H1 (cell line): ENCODE results near the gene PTCH2. TPM values are rescaled to one million over a fixed set of nuclear protein-coding genes. Genes with fewer than 3 reads are reported as not detected.
A peak's percentile ranks its signal among the peaks of the same experiment; 100 is the strongest.

Experiments used
- ATF3 ChIP-seq: IDR thresholded peaks from 2 replicates; pipeline ENCODE4 v1.6.1; 2011; ENCODE audit warnings: low read depth, mild to moderate bottlenecking, low read length; ENCODE audit not compliant: insufficient read depth
- BACH1 ChIP-seq: IDR thresholded peaks from 2 replicates; pipeline ENCODE4 v1.6.1; 2012; ENCODE audit warnings: low read length, improper control_type of control experiment
- CTCF ChIP-seq, 3 experiments: IDR thresholded peaks; 1 replicate in 2 of 3; 2 replicates in 1 of 3; pipeline versions ENCODE4 v1.5.1 to v1.6.1; 2011; ENCODE audit warnings: low read length in 3 of 3, mild to moderate bottlenecking in 3 of 3, inconsistent platforms in 2 of 3, low read depth in 1 of 3, moderate library complexity in 1 of 3; ENCODE audit not compliant: insufficient read depth in 1 of 3; ENCODE audit errors: control extremely low read depth in 1 of 3
- E2F6 ChIP-seq: IDR thresholded peaks from 2 replicates; pipeline ENCODE4 v1.6.1; 2012; ENCODE audit warnings: inconsistent platforms
- EP300 ChIP-seq, 2 experiments: IDR thresholded peaks; 1 replicate in 1 of 2; 2 replicates in 1 of 2; pipeline ENCODE4 v1.6.1; 2011 to 2012; ENCODE audit warnings: low read depth in 2 of 2, low read length in 2 of 2, mild to moderate bottlenecking in 2 of 2, borderline replicate concordance in 1 of 2, inconsistent platforms in 1 of 2, moderate library complexity in 1 of 2
- FOSL1 ChIP-seq: IDR thresholded peaks from 2 replicates; pipeline ENCODE4 v1.6.1; 2011; ENCODE audit warnings: mild to moderate bottlenecking, low read depth, low read length, moderate library complexity; ENCODE audit not compliant: insufficient read depth
- GABPA ChIP-seq: IDR thresholded peaks from 2 replicates; pipeline ENCODE4 v1.6.1; 2011; ENCODE audit warnings: mild to moderate bottlenecking, low read length, moderate library complexity, borderline replicate concordance; ENCODE audit not compliant: insufficient read depth
- HDAC6 ChIP-seq: IDR thresholded peaks from one replicate; pipeline ENCODE4 v1.7.1; 2012; ENCODE audit warnings: low read depth, mild to moderate bottlenecking, inconsistent platforms, low read length, moderate library complexity
- JUND ChIP-seq: IDR thresholded peaks from 2 replicates; pipeline ENCODE4 v1.6.1; 2011; ENCODE audit warnings: mild to moderate bottlenecking, improper control_type of control experiment, low read length
- KDM4A ChIP-seq: IDR thresholded peaks from one replicate; pipeline ENCODE4 v1.7.1; 2012; ENCODE audit warnings: low read depth, mild to moderate bottlenecking, moderate library complexity, low read length, inconsistent platforms; ENCODE audit not compliant: severe bottlenecking
- KDM5A ChIP-seq: fragments of 200-600 bp; IDR thresholded peaks from 2 replicates; pipeline ENCODE4 v1.7.1; 2012; ENCODE audit warnings: mild to moderate bottlenecking, low read length, inconsistent platforms, mixed read lengths
- MAX ChIP-seq: IDR thresholded peaks from 2 replicates; pipeline ENCODE4 v1.6.1; 2012; ENCODE audit warnings: inconsistent platforms
- PHF8 ChIP-seq: fragments of 200-600 bp; sonication (generic); conservative IDR thresholded peaks from 2 replicates; pipeline ENCODE4 v1.7.1; 2012; ENCODE audit warnings: low read depth, mild to moderate bottlenecking, inconsistent platforms, low read length, moderate library complexity
- POLR2AphosphoS5 ChIP-seq: IDR thresholded peaks from 2 replicates; pipeline ENCODE4 v1.6.1; 2011; ENCODE audit warnings: low read depth, low read length
- POU5F1 ChIP-seq: IDR thresholded peaks from 2 replicates; pipeline ENCODE4 v1.6.1; 2011; ENCODE audit warnings: low read depth, mild to moderate bottlenecking, low read length, moderate library complexity
- SIN3A ChIP-seq, 2 experiments: IDR thresholded peaks in 1 of 2; conservative IDR thresholded peaks in 1 of 2; 2 replicates each; pipeline ENCODE4 v1.6.1; 2011 to 2012; ENCODE audit warnings: low read length in 2 of 2, improper control_type of control experiment in 1 of 2, low read depth in 1 of 2, mild to moderate bottlenecking in 1 of 2
- SIX5 ChIP-seq: IDR thresholded peaks from 2 replicates; pipeline ENCODE4 v1.6.1; 2011; ENCODE audit warnings: mild to moderate bottlenecking, low read depth, low read length
- SUZ12 ChIP-seq: fragments of 200-600 bp; sonication (generic); IDR thresholded peaks from 2 replicates; pipeline ENCODE4 v1.6.1; 2012; ENCODE audit warnings: mild to moderate bottlenecking, inconsistent platforms, low read length, moderate library complexity, mixed read lengths
- TCF12 ChIP-seq: IDR thresholded peaks from 2 replicates; pipeline ENCODE4 v1.6.1; 2011; ENCODE audit warnings: low read depth, mild to moderate bottlenecking, low read length
- polyA plus RNA-seq, 7 experiments: library from polyadenylated mRNA; depleted of rRNA in 3 of 7; stranded (reverse) in 5 of 7; unstranded in 2 of 7; fragments of >200 nt in 5 of 7; fragments of 200-250 nt in 2 of 7; gene quantifications; 1 replicate in 5 of 7; 2 replicates in 1 of 7; 4 replicates in 1 of 7; pipeline versions ENCODE4 v1.2.1 to v1.2.3, GENCODE V29; 2011 to 2013; ENCODE audit warnings: missing spikeins in 2 of 7, mixed read lengths in 2 of 7
- total RNA-seq: library from RNA; stranded (reverse); fragmentation: NEBNext Ultra II Directional; extraction: Animal tissue kit (Norgen Biotek cat#: 25700); gene quantifications from 2 replicates; pipeline ENCODE4 v1.2.1, GENCODE V29; 2021

PTCH2 gene
- total and polyA plus RNA-seq, 2 of the 8 experiments (the other 6 are each of a cell fraction or from before 2014, with no cell fraction given): 0.35 to 1.2 TPM

- no peak for TF ChIP-seq KDM4A
- TF ChIP-seq FOSL1: no peak
- no peak for TF ChIP-seq PHF8
- no peak for TF ChIP-seq E2F6
- no peak for TF ChIP-seq BACH1
- TF ChIP-seq TCF12: no peak
- no peak for TF ChIP-seq ATF3
- TF ChIP-seq SIX5: no peak
- no peak for TF ChIP-seq KDM5A
- no peak for TF ChIP-seq EP300 (IDR thresholded peaks at IDR 0.05; ENCODE audit: borderline replicate concordance in 1 of 2, low read depth in 2 of 2, low read length in 2 of 2)
- no peak for TF ChIP-seq HDAC6
- TF ChIP-seq GABPA: no peak
- TF ChIP-seq CTCF (IDR thresholded peaks at IDR 0.05; ENCODE audit: control extremely low read depth in 1 of 3, insufficient read depth in 1 of 3, low read depth in 1 of 3, low read length in 3 of 3): no peak
- peak; percentile 7; the same call in 1 of the 2 replicates for TF ChIP-seq POLR2AphosphoS5
- no peak for TF ChIP-seq POU5F1
- no peak for TF ChIP-seq MAX
- TF ChIP-seq SUZ12: no peak
- no peak for TF ChIP-seq JUND
- peak in 1 of 2 experiments; percentile 8; a peak in 1 of 4 replicates for TF ChIP-seq SIN3A (conservative IDR thresholded peaks at IDR 0.05 in 1 of 2, IDR thresholded peaks at IDR 0.05 in 1 of 2; ENCODE audit: low read depth in 1 of 2, low read length in 2 of 2)
Observed at GRCh38 chr1:44775930-44776729, 66.9 kb downstream of the PTCH2 start (continued).
